HepG2 (cell line): ENCODE measurements around the gene KCNMA1. TPM values are rescaled to one million over a fixed set of nuclear protein-coding genes. Genes with fewer than 3 reads are reported as not detected.
"Not testable (repeated sequence)": the region's sequence is repeated elsewhere in the genome, so short reads cannot be mapped to it uniquely, and the experiment has no call there.

ENCODE experiments used
- ATAC-seq: fragments of 200-7000 bp; cut with Tn5 transposase; 3 replicates; pipeline ENCODE4 v1.9.1; 2020; ENCODE audit warnings: mild to moderate bottlenecking, moderate library complexity
- BruUV-seq: library from RNA; stranded (reverse); fragments of 400-500 nt; replicated peaks from 2 replicates; lab custom pipeline; 2021; lab: Mats Ljungman, UMichigan
- CTCF ChIA-PET: fragments of 300-600 bp; formaldehyde crosslinking; extraction: SDS; loops from one replicate; lab custom pipeline; 2021; ENCODE audit warnings: low total read pairs, inconsistent platforms, low intra/inter-chr PET ratio; lab: Yijun Ruan, JAX
- POLR2A ChIA-PET: fragments of 350-600 bp; sonication (Branson Sonifier 250); formaldehyde crosslinking; loops from one replicate; lab custom pipeline; 2020; ENCODE audit warnings: antibody characterized with exemption, inconsistent platforms; lab: Yijun Ruan, JAX
- DNase-seq: peaks from one replicate; pipeline ENCODE4 v3.0.0-alpha.2; 2015; ENCODE audit warnings: low spot score
- FAIRE-seq: peaks from 3 replicates; lab custom pipeline; 2011; peaks lifted over from hg19 to GRCh38; lab: Jason Lieb, UNC
- H2AFZ ChIP-seq: one replicate; pipeline ENCODE4 v1.6.1; 2011; ENCODE audit warnings: low read length, inconsistent platforms
- H3K27ac ChIP-seq: fragments of 300-600 bp; 3 replicates; pipeline ENCODE4 v1.8.0; 2011; ENCODE audit warnings: mixed run types, mild to moderate bottlenecking, mixed read lengths, low read length, inconsistent platforms; ENCODE audit not compliant: insufficient read depth; ENCODE audit errors: extremely low read length
- H3K27me3 ChIP-seq, 2 experiments: fragments of 200-600 bp in 1 of 2; 2 replicates in 1 of 2; 3 replicates in 1 of 2; pipeline versions ENCODE4 v1.6.0 to v1.8.0; 2011; ENCODE audit warnings: low read length in 2 of 2, mild to moderate bottlenecking in 2 of 2, moderate library complexity in 2 of 2, inconsistent platforms in 1 of 2; ENCODE audit not compliant: insufficient read depth in 2 of 2, control insufficient read depth in 1 of 2
- H3K36me3 ChIP-seq, 2 experiments: fragments of 200-600 bp in 1 of 2; replicated peaks in 1 of 2; 2 replicates in 1 of 2; 3 replicates in 1 of 2; pipeline versions ENCODE4 v1.5.1 to v1.8.0; 2011; ENCODE audit warnings: low read length in 2 of 2, inconsistent platforms in 1 of 2; ENCODE audit not compliant: insufficient read depth in 2 of 2, control insufficient read depth in 1 of 2
- H3K4me1 ChIP-seq: 2 replicates; pipeline ENCODE4 v1.5.1; 2012; ENCODE audit warnings: low read length, inconsistent platforms; ENCODE audit not compliant: insufficient read depth
- H3K4me2 ChIP-seq: 2 replicates; pipeline ENCODE4 v1.6.0; 2011; ENCODE audit warnings: low read depth, low read length, inconsistent platforms
- H3K4me3 ChIP-seq, 3 experiments: fragments of 200-600 bp in 1 of 3; sonication (generic), shearing (Covaris generic) in 1 of 3; replicated peaks in 1 of 3; 2 replicates each; pipeline ENCODE4 v1.5.1; 2011 to 2016; ENCODE audit warnings: low read length in 3 of 3, inconsistent platforms in 2 of 3, low read depth in 2 of 3, mild to moderate bottlenecking in 2 of 3, control low read depth in 1 of 3, mixed read lengths in 1 of 3; ENCODE audit not compliant: insufficient read depth in 1 of 3
- H3K79me2 ChIP-seq: one replicate; pipeline ENCODE4 v1.6.1; 2011; ENCODE audit warnings: low read length, inconsistent platforms; ENCODE audit not compliant: insufficient read depth
- H3K9ac ChIP-seq: 2 replicates; pipeline ENCODE4 v1.6.0; 2011; ENCODE audit warnings: mild to moderate bottlenecking, low read depth, low read length, inconsistent platforms; ENCODE audit not compliant: insufficient read depth
- H3K9me3 ChIP-seq: 2 replicates; pipeline ENCODE4 v1.5.1; 2012; ENCODE audit warnings: mild to moderate bottlenecking, low read length
- H4K20me1 ChIP-seq: 2 replicates; pipeline ENCODE4 v1.6.0; 2011; ENCODE audit warnings: inconsistent platforms, mild to moderate bottlenecking, low read length, moderate library complexity; ENCODE audit not compliant: insufficient read depth
- RXRA ChIP-seq: sonication (generic); formaldehyde crosslinking; IDR thresholded peaks from 2 replicates; pipeline ENCODE4 v1.5.1; 2020; ENCODE audit warnings: missing genetic modification reagents
- SRSF1 ChIP-seq: fragments of 200-400 bp; formaldehyde crosslinking; optimal IDR thresholded peaks from 2 replicates; pipeline ENCODE3; 2017; ENCODE audit warnings: mild to moderate bottlenecking, low read depth, low read length, moderate library complexity
- WGBS: methylation state at CpG from one replicate; pipeline ENCODE4 v1.1.6; 2017; ENCODE audit warnings: low lambda C conversion rate; 5-methylcytosine and 5-hydroxymethylcytosine counted together
- in situ Hi-C: cut with HindIII; loops from 2 replicates; pipeline ENCODE4 v1.10.0; 2017; ENCODE audit warnings: low pct_unique_long_range_greater_than_20kb; ENCODE audit not compliant: extremely low pct_ligation_motif_present
- intact Hi-C: fragments of 100-400 bp; cut with micrococcal nuclease; formaldehyde crosslinking; loops from one replicate; pipeline ENCODE4 v1.10.0; 2022; ENCODE audit not compliant: unreplicated experiment
- polyA plus RNA-seq, 8 experiments: library from polyadenylated mRNA; depleted of rRNA in 3 of 8; stranded (reverse) in 7 of 8; unstranded in 1 of 8; fragments of >200 nt; fragmentation: Illumina TruSeq in 4 of 8; extraction: Trizol in 4 of 8; gene quantifications; 2 replicates each; pipeline versions ENCODE4 v1.2.1 to v1.2.3, GENCODE V29; 2011 to 2016; ENCODE audit warnings: low read depth in 4 of 8, missing spikeins in 1 of 8, mixed read lengths in 1 of 8; ENCODE audit not compliant: insufficient read depth in 1 of 8
- total RNA-seq, 5 experiments: library from RNA; depleted of rRNA; stranded (reverse); fragments of >200 nt; fragmentation: Illumina TruSeq; extraction: Trizol; gene quantifications; 2 replicates each; pipeline ENCODE4 v1.2.3, GENCODE V29; 2016; ENCODE audit warnings: low read depth in 1 of 5

Gene KCNMA1
- total and polyA plus RNA-seq, 2 of the 13 experiments (the other 11 are each of a cell fraction or from before 2014, with no cell fraction given), result 0.02 TPM; not detected in 1

DNA sequence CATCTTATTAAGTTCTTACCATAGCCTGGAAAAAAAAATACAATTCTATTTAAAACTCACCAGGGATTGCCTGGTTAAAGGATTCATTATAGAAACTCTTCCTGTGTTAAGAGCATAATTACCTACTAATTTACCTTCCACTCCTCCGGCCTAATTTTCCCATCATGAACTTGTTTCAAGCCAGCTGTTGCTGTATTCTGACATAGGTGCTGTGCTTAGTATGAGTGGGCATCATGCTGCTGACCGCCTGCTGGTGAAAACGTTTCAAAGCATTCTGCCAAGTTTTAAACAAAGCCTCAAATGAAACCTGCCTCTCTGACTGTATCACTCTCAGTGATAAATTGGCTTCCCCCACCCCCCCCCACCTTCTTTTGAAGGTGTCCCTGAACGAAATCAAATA is 47.8 kb upstream of the KCNMA1 start:
- no peak overlapping the region for H3K4me3 ChIP-seq
- no peaks in the 10 kb centered on the region for H4K20me1 ChIP-seq
- peaks cover 1 to 17% of the 10 kb centered on the region in 2 experiments; a peak in 2 of 5 replicates for H3K27me3 ChIP-seq
- WGBS, result 0% methylated on average over 4 of the region's 4 CpGs
- H3K79me2 ChIP-seq, result no peaks in the 10 kb centered on the region
- H3K36me3 ChIP-seq, result no peaks in the 10 kb centered on the region
- POLR2A ChIA-PET, result no interaction called here
- DNase-seq (no peak), FAIRE-seq (no peak), ATAC-seq (no peak)
- no peak overlapping the region for H2AFZ ChIP-seq
- CTCF ChIA-PET, result no interaction called here
- in situ Hi-C loops, result no loop called here
- intact Hi-C loops, result no loop called here
- H3K4me2 ChIP-seq, result no peak overlapping the region
- BruUV-seq, result no TSS peak
- no peak overlapping the region for H3K9ac ChIP-seq
- no peaks in the 10 kb centered on the region for H3K4me1 ChIP-seq
- no peak for TF ChIP-seq SRSF1
- TF ChIP-seq RXRA (CRISPR knock-in tag), result no peak
- H3K9me3 ChIP-seq, result no peaks in the 10 kb centered on the region
- H3K27ac ChIP-seq, result no peak overlapping the region

DNA sequence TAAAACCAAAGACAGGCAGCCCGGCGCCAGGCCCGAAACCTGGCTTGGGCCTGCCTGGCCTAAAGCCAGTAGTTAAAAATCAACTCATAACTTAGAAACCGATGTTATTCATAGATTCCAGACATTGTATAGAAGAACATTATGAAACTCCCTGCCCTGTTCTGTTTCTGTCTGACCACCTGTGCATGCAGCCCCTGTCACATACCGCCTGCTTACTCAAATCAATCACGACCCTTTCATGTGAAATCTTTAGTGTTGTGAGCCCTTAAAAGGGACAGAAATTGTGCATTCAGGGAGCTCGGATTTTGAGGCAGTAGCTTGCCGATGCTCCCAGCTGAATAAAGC is 45.5 kb upstream of the KCNMA1 start:
- FAIRE-seq, H3K4me1 ChIP-seq, H3K9ac ChIP-seq, POLR2A ChIA-PET, H3K4me2 ChIP-seq, H2AFZ ChIP-seq, BruUV-seq, H3K27ac ChIP-seq, DNase-seq, intact Hi-C loops, H3K4me3 ChIP-seq, ATAC-seq, H3K36me3 ChIP-seq, H3K9me3 ChIP-seq, H3K79me2 ChIP-seq, H4K20me1 ChIP-seq, in situ Hi-C loops, CTCF ChIA-PET: not testable (repeated sequence)
- peaks cover 1 to 12% of the 10 kb centered on the region in 2 experiments; a peak in 2 of 5 replicates for H3K27me3 ChIP-seq
- WGBS, result 2% methylated on average over 8 of the region's 8 CpGs
